Thoracic aorta (tissue), 2 donors: ENCODE data around the gene TSPAN11. TPM values are rescaled to one million over a fixed set of nuclear protein-coding genes. Genes with fewer than 3 reads are reported as not detected.

Experiments used
- ATAC-seq: fragments of 150-250 bp; one replicate; pipeline ENCODE4 v1.8.0; 2017; ENCODE audit warnings: low read depth; ENCODE audit not compliant: insufficient number of reproducible peaks, low FRiP score
- DNase-seq: peaks from one replicate; pipeline ENCODE4 v3.0.0-alpha.2; 2020; ENCODE audit warnings: low spot score
- H3K27ac ChIP-seq, 2 donors: fragments of 200-600 bp; sonication (generic); 1 replicate in 1 of 2; 2 replicates in 1 of 2; pipeline ENCODE4 v1.5.1; 2016; ENCODE audit warnings: mild to moderate bottlenecking in 2 of 2, moderate library complexity in 2 of 2
- H3K27me3 ChIP-seq: fragments of 200-600 bp; sonication (generic); replicated peaks from 2 replicates; pipeline ENCODE4 v1.6.0; 2016; ENCODE audit warnings: mild to moderate bottlenecking; ENCODE audit not compliant: insufficient read depth
- H3K36me3 ChIP-seq: fragments of 200-600 bp; sonication (generic); one replicate; pipeline ENCODE4 v1.5.1; 2016
- H3K4me1 ChIP-seq, 2 donors: fragments of 200-600 bp; sonication (generic); 1 replicate in 1 of 2; 2 replicates in 1 of 2; pipeline versions ENCODE4 v1.5.1 to v1.6.0; 2016; ENCODE audit warnings: low read depth in 2 of 2, mild to moderate bottlenecking in 1 of 2; ENCODE audit not compliant: control insufficient read depth in 1 of 2
- H3K4me3 ChIP-seq: fragments of 200-600 bp; sonication (generic); 2 replicates; pipeline ENCODE4 v1.5.1; 2016; ENCODE audit warnings: mild to moderate bottlenecking
- H3K9me3 ChIP-seq: fragments of 200-600 bp; sonication (generic); 2 replicates; pipeline ENCODE4 v1.5.1; 2016
- CTCF ChIP-seq: fragments of 200-600 bp; sonication (generic); IDR thresholded peaks from one replicate; pipeline ENCODE4 v1.5.1; 2019; ENCODE audit warnings: antibody characterized with exemption
- total RNA-seq, 2 donors: library from RNA; depleted of rRNA; stranded (reverse); fragments of >200 nt; gene quantifications; one replicate each; pipeline versions ENCODE4 v1.1.0 to v1.2.3, GENCODE V29; 2016

The TSPAN11 gene
- total RNA-seq, 2 donors from 2014 or later: 0.41 to 3.0 TPM

GRCh38 chr12:31029468-31029867 lies 102.9 kb downstream of the TSPAN11 start:
- no peak for DNase-seq
- TF ChIP-seq CTCF: no peak
- no peaks in the 10 kb centered on the region for H3K9me3 ChIP-seq
- no peaks in the 10 kb centered on the region for H3K4me1 ChIP-seq
- H3K36me3 ChIP-seq: no peaks in the 10 kb centered on the region
- H3K4me3 ChIP-seq: no peak overlapping the region
- no peaks in the 10 kb centered on the region for H3K27me3 ChIP-seq
- no peak overlapping the region for H3K27ac ChIP-seq
- no peak for ATAC-seq

GRCh38 chr12:31029916-31030562 lies 103.5 kb downstream of the TSPAN11 start:
- TF ChIP-seq CTCF: no peak
- no peak for DNase-seq
- Histone ChIP-seq H3K4me3 (no peak overlapping the region), H3K27me3 (no peaks in the 10 kb centered on the region), H3K4me1 (no peaks in the 10 kb centered on the region), H3K9me3 (no peaks in the 10 kb centered on the region), H3K36me3 (no peaks in the 10 kb centered on the region), H3K27ac (no peak overlapping the region)
- ATAC-seq: no peak

- no peaks in the 10 kb centered on the region for H3K27me3 ChIP-seq
- no peak overlapping the region for H3K27ac ChIP-seq
- TF ChIP-seq CTCF: no peak
- H3K9me3 ChIP-seq: no peaks in the 10 kb centered on the region
- no peak overlapping the region for H3K4me3 ChIP-seq
- DNase-seq: no peak
- no peaks in the 10 kb centered on the region for H3K4me1 ChIP-seq
- ATAC-seq: no peak
- H3K36me3 ChIP-seq: no peaks in the 10 kb centered on the region
Observed at GRCh38 chr12:31031951-31032335, 105.4 kb downstream of the TSPAN11 start.

GRCh38 chr12:31033146-31033545 lies 106.6 kb downstream of the TSPAN11 start:
- ATAC-seq (no peak), DNase-seq (no peak)
- H3K4me3 ChIP-seq: no peak overlapping the region
- H3K27me3 ChIP-seq: no peaks in the 10 kb centered on the region
- no peaks in the 10 kb centered on the region for H3K4me1 ChIP-seq
- H3K27ac ChIP-seq: no peak overlapping the region
- H3K9me3 ChIP-seq: no peaks in the 10 kb centered on the region
- TF ChIP-seq CTCF: no peak
- no peaks in the 10 kb centered on the region for H3K36me3 ChIP-seq

GRCh38 chr12:31033681-31034080 lies 107.1 kb downstream of the TSPAN11 start:
- H3K4me3 ChIP-seq: no peak overlapping the region
- H3K27ac ChIP-seq: no peak overlapping the region

More at GRCh38 chr12:31033681-31034080, 107.1 kb downstream of the TSPAN11 start:
- Histone ChIP-seq H3K27me3 (no peaks in the 10 kb centered on the region), H3K9me3 (no peaks in the 10 kb centered on the region), H3K36me3 (no peaks in the 10 kb centered on the region), H3K4me1 (no peaks in the 10 kb centered on the region)
- no peak for TF ChIP-seq CTCF
- DNase-seq (no peak), ATAC-seq (no peak)
